IMR-90 (cell line): ENCODE measurements around the gene STX5. TPM values are rescaled to one million over a fixed set of nuclear protein-coding genes. Genes with fewer than 3 reads are reported as not detected.

ENCODE experiments used
- ATAC-seq: fragments of 200-7000 bp; cut with Tn5 transposase; 2 replicates; pipeline ENCODE4 v1.9.1; 2020; ENCODE audit warnings: low read depth, mild to moderate bottlenecking, moderate library complexity
- BruUV-seq: library from RNA; stranded (reverse); fragments of 400-500 nt; replicated peaks from 2 replicates; lab custom pipeline; 2021; lab: Mats Ljungman, UMichigan
- CTCF ChIA-PET: fragments of 300-600 bp; formaldehyde crosslinking; extraction: SDS; loops from one replicate; lab custom pipeline; 2021; ENCODE audit warnings: antibody characterized with exemption; lab: Yijun Ruan, JAX
- POLR2A ChIA-PET: fragments of 300-600 bp; sonication (Branson Sonifier 250); formaldehyde crosslinking; loops from one replicate; lab custom pipeline; 2022; ENCODE audit warnings: antibody characterized with exemption; ENCODE audit not compliant: unreplicated experiment; lab: Charles Lee
- DNase-seq: peaks from one replicate; pipeline ENCODE4 v3.0.0; 2013
- H2AFZ ChIP-seq: replicated peaks from 2 replicates; pipeline ENCODE3; 2013; ENCODE audit warnings: low read length, mild to moderate bottlenecking; ENCODE audit not compliant: poor library complexity
- H2AK5ac ChIP-seq: 2 replicates; pipeline ENCODE4 v1.6.1; 2013; ENCODE audit warnings: low read depth, low read length, inconsistent platforms
- H2AK9ac ChIP-seq: replicated peaks from 2 replicates; pipeline ENCODE3; 2013; ENCODE audit warnings: mild to moderate bottlenecking, low read depth, low read length, moderate library complexity; ENCODE audit not compliant: poor library complexity
- H2BK120ac ChIP-seq: 2 replicates; pipeline ENCODE4 v1.6.1; 2013; ENCODE audit warnings: low read depth, low read length, inconsistent platforms
- H2BK15ac ChIP-seq: 3 replicates; pipeline ENCODE4 v1.6.1; 2013; ENCODE audit warnings: low read depth, low read length, inconsistent platforms
- H2BK20ac ChIP-seq: 2 replicates; pipeline ENCODE4 v1.6.1; 2013; ENCODE audit warnings: low read depth, mild to moderate bottlenecking, inconsistent platforms, low read length, moderate library complexity
- H2BK5ac ChIP-seq: 2 replicates; pipeline ENCODE4 v1.6.1; 2013; ENCODE audit warnings: mild to moderate bottlenecking, low read depth, low read length, inconsistent platforms; ENCODE audit not compliant: poor library complexity, severe bottlenecking
- H3K14ac ChIP-seq: replicated peaks from 2 replicates; pipeline ENCODE4 v1.6.1; 2013; ENCODE audit warnings: low read depth, low read length, inconsistent platforms
- H3K18ac ChIP-seq: 2 replicates; pipeline ENCODE4 v1.6.1; 2013; ENCODE audit warnings: low read depth, low read length, control low read depth
- H3K23ac ChIP-seq: 2 replicates; pipeline ENCODE4 v1.6.1; 2013; ENCODE audit warnings: low read depth, low read length, inconsistent platforms
- H3K27ac ChIP-seq: 2 replicates; pipeline ENCODE4 v1.5.1; 2013; ENCODE audit warnings: mild to moderate bottlenecking, control low read depth, low read length; ENCODE audit not compliant: insufficient read depth
- H3K27me3 ChIP-seq: 2 replicates; pipeline ENCODE4 v1.6.1; 2013; ENCODE audit warnings: low read length; ENCODE audit not compliant: control insufficient read depth, insufficient read depth
- H3K36me3 ChIP-seq: 2 replicates; pipeline ENCODE4 v1.6.1; 2013; ENCODE audit warnings: low read length, mixed read lengths; ENCODE audit not compliant: control insufficient read depth, insufficient read depth
- H3K4ac ChIP-seq: 2 replicates; pipeline ENCODE4 v1.6.1; 2013; ENCODE audit warnings: low read depth, low read length, inconsistent platforms
- H3K4me1 ChIP-seq: 2 replicates; pipeline ENCODE4 v1.6.1; 2013; ENCODE audit warnings: low read length, mixed read lengths; ENCODE audit not compliant: control insufficient read depth, insufficient read depth
- H3K4me2 ChIP-seq: 2 replicates; pipeline ENCODE4 v1.6.1; 2013; ENCODE audit warnings: low read depth, mild to moderate bottlenecking, control low read depth, low read length, moderate library complexity
- H3K4me3 ChIP-seq: 2 replicates; pipeline ENCODE4 v1.5.1; 2013; ENCODE audit warnings: low read depth, mild to moderate bottlenecking, control low read depth, low read length, moderate library complexity; ENCODE audit not compliant: insufficient read depth
- H3K56ac ChIP-seq: 2 replicates; pipeline ENCODE4 v1.6.1; 2013; ENCODE audit warnings: low read length, inconsistent platforms; ENCODE audit not compliant: insufficient read depth; ENCODE audit errors: extremely low read depth
- H3K79me1 ChIP-seq, 2 experiments: 2 replicates each; pipeline ENCODE4 v1.6.1; 2013; ENCODE audit warnings: low read length in 2 of 2, inconsistent platforms in 1 of 2, low read depth in 1 of 2
- H3K9ac ChIP-seq: 2 replicates; pipeline ENCODE4 v1.6.1; 2013; ENCODE audit warnings: low read depth, low read length, control low read depth
- H3K9me1 ChIP-seq: 2 replicates; pipeline ENCODE4 v1.6.1; 2013; ENCODE audit warnings: low read length, inconsistent platforms; ENCODE audit not compliant: insufficient read depth
- H3K9me3 ChIP-seq: 2 replicates; pipeline ENCODE4 v1.6.1; 2013; ENCODE audit warnings: low read length; ENCODE audit not compliant: control insufficient read depth, insufficient read depth
- H4K20me1 ChIP-seq: 2 replicates; pipeline ENCODE4 v1.6.1; 2013; ENCODE audit warnings: low read length, inconsistent platforms; ENCODE audit not compliant: insufficient read depth
- H4K5ac ChIP-seq: 2 replicates; pipeline ENCODE4 v1.6.1; 2013; ENCODE audit warnings: mild to moderate bottlenecking, low read depth, low read length, control low read depth
- H4K8ac ChIP-seq, 2 experiments: 2 replicates each; pipeline ENCODE4 v1.6.1; 2013; ENCODE audit warnings: low read depth in 2 of 2, low read length in 2 of 2, control low read depth in 1 of 2, inconsistent platforms in 1 of 2
- H4K91ac ChIP-seq: 2 replicates; pipeline ENCODE4 v1.6.1; 2013; ENCODE audit warnings: low read depth, low read length, inconsistent platforms; ENCODE audit not compliant: insufficient read depth
- BHLHE40 ChIP-seq: fragments of 150-350 bp; IDR thresholded peaks from 2 replicates; pipeline ENCODE4 v1.6.1; 2016; ENCODE audit warnings: mild to moderate bottlenecking, low read depth, low read length
- CEBPB ChIP-seq: IDR thresholded peaks from 2 replicates; pipeline ENCODE4 v1.6.1; 2012; ENCODE audit warnings: low read depth, low read length, improper control_type of control experiment
- CHD1 ChIP-seq: IDR thresholded peaks from 2 replicates; pipeline ENCODE4 v1.6.1; 2012; ENCODE audit warnings: low read depth, low read length, improper control_type of control experiment
- FOS ChIP-seq: fragments of 150-350 bp; IDR thresholded peaks from 2 replicates; pipeline ENCODE4 v1.6.1; 2016; ENCODE audit warnings: low read depth, low read length
- MAFK ChIP-seq: IDR thresholded peaks from 2 replicates; pipeline ENCODE4 v1.6.1; 2012; ENCODE audit warnings: low read depth, low read length, improper control_type of control experiment
- MXI1 ChIP-seq: IDR thresholded peaks from 2 replicates; pipeline ENCODE4 v1.6.1; 2012; ENCODE audit warnings: low read depth, mild to moderate bottlenecking, low read length, moderate library complexity, borderline replicate concordance
- POLR2A ChIP-seq: IDR thresholded peaks from 2 replicates; pipeline ENCODE4 v1.6.1; 2012; ENCODE audit warnings: mild to moderate bottlenecking, low read depth, low read length
- RAD21 ChIP-seq: IDR thresholded peaks from 2 replicates; pipeline ENCODE4 v1.6.1; 2012; ENCODE audit warnings: low read length, improper control_type of control experiment
- RFX5 ChIP-seq: IDR thresholded peaks from 2 replicates; pipeline ENCODE4 v1.8.0; 2012; ENCODE audit warnings: low read depth, mild to moderate bottlenecking, low read length, moderate library complexity
- SMC3 ChIP-seq: fragments of 150-350 bp; IDR thresholded peaks from 2 replicates; pipeline ENCODE4 v1.6.1; 2016; ENCODE audit warnings: low read depth, mild to moderate bottlenecking, antibody characterized with exemption, low read length, moderate library complexity
- WGBS, 2 experiments: methylation state at CpG; one replicate each; pipeline versions ENCODE4 v1.1.5 to v1.1.7; 2013; ENCODE audit warnings: missing lambda C conversion rate in 2 of 2; ENCODE audit not compliant: insufficient read length in 1 of 2; ENCODE audit errors: extremely low coverage in 2 of 2; 5-methylcytosine and 5-hydroxymethylcytosine counted together
- dilution Hi-C: fragments of 300-500 bp; cut with HindIII; formaldehyde crosslinking; loops from one replicate; pipeline ENCODE4 v1.14.3; 2018; ENCODE audit warnings: low sequenced_read_pairs; ENCODE audit not compliant: unreplicated experiment
- in situ Hi-C: fragments of 300-500 bp; cut with MboI; formaldehyde crosslinking; loops from 3 replicates; pipeline ENCODE4 v1.14.3; 2019; ENCODE audit warnings: low sequenced_read_pairs, inconsistent platforms, mixed read lengths
- intact Hi-C: fragments of 100-400 bp; cut with micrococcal nuclease; formaldehyde crosslinking; loops from 2 replicates; pipeline ENCODE4 v1.10.0; 2022
- polyA plus RNA-seq, 3 experiments: library from polyadenylated mRNA; depleted of rRNA; stranded (reverse); fragments of >200 nt; gene quantifications; 2 replicates each; pipeline ENCODE4 v1.2.3, GENCODE V29; 2012; ENCODE audit warnings: low replicate concordance in 1 of 3
- total RNA-seq: library from RNA; depleted of rRNA; stranded (reverse); fragments of >200 nt; gene quantifications from 2 replicates; pipeline ENCODE4 v1.2.3, GENCODE V29; 2012
- TF ChIP-seq, protein P1 (sequence below): fragments of 150-350 bp; IDR thresholded peaks from 2 replicates; pipeline ENCODE4 v1.6.1; 2016; ENCODE audit warnings: low read depth, mild to moderate bottlenecking, low read length, moderate library complexity, borderline replicate concordance
- TF ChIP-seq, protein P2 (sequence below): conservative IDR thresholded peaks from 2 replicates; pipeline ENCODE4 v1.5.1; 2012; ENCODE audit warnings: mild to moderate bottlenecking, low read depth, low read length, improper control_type of control experiment
- TF ChIP-seq, protein P3 (sequence below): fragments of 150-350 bp; IDR thresholded peaks from 2 replicates; pipeline ENCODE4 v1.6.1; 2017; ENCODE audit warnings: mild to moderate bottlenecking, antibody characterized with exemption, low read length, low read depth

The STX5 gene
- total and polyA plus RNA-seq, 2 of the 4 experiments (the other 2 are of a cell fraction): 43.1 to 49.5 TPM

DNA sequence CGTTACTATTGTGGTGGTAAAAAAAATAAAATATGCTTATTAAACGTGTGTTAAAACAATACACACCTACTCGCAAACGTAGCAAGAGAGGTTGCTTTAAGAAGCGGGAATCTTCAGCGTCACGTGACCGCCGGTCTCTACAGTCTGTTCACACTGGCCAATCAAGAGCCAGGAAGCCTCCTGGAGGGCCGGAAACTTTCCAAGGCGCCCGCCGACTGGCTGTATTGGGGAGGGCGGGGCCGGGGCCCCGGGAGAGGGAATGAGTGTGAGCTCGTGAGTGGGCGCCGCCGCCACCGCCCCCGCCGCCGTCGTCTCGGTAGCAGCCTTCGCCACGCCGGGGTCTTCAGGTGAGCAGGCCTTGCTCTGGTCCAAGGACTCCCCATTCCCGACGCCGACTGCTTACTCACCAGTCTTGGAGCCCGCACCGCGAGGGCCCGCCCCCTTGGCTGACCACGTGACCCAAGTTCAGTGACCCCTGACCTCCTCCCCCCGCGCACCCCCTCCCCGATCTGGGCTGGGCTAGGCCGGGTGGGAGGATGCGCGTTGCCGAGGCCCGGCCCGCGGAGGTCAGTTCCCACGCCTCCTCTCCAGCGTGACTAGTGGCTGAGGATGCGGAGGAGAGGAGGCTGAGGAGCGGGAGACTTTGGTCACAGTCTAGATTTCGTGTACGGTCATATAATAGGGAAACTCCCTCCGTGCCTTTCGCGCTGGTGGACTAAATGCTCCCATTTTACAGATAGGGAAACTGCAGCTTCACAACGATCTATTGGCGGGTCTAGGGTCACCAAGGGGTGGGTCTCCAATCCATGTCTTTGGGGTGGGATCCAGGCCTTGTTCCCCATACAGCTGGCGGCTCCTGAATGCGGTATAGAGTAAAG, 60.5 kb downstream of the STX5 start, which contains the start of gene TAF6L:
Gene TAF6L (plus strand): TSS at position 253 of the 878 bp plus-strand sequence. CDS start 4,388 bp downstream, outside the sequence.
- intact Hi-C loops: no loop called here
- H4K91ac ChIP-seq: peak within 1 kb of the TSS; percentile 77
- H2BK5ac ChIP-seq: peak within 1 kb of the TSS; percentile 90
- peak within 1 kb of the TSS; percentile 81 for H3K4me3 ChIP-seq
- peaks cover 3% of the 10 kb centered on the region for H3K4me1 ChIP-seq
- H2AK9ac ChIP-seq: peak within 1 kb of the TSS; percentile 77
- H4K5ac ChIP-seq: peak within 1 kb of the TSS; percentile 97
- H3K23ac ChIP-seq: peak within 1 kb of the TSS; percentile 74
- WGBS, 2 experiments: 10% methylated on average over 6 of the region's 60 CpGs; no CpG with 5 or more reads in 1 of the 2 experiments
- in situ Hi-C loops: no loop called here
- H3K56ac ChIP-seq: peak within 1 kb of the TSS; percentile 91
- H3K9ac ChIP-seq: peak within 1 kb of the TSS; percentile 78
- 0 out of 2 replicates have a peak, but pooled peaks cover 3% of the 10 kb centered on the region for H3K9me1 ChIP-seq
- H4K8ac ChIP-seq: peak within 1 kb of the TSS; percentile 93 to 97
- peaks cover 8 to 31% of the 10 kb centered on the region in 2 experiments for H3K79me1 ChIP-seq
- DNase-seq: peak; percentile 95
- no peaks in the 10 kb centered on the region for H4K20me1 ChIP-seq
- peak within 1 kb of the TSS; percentile 95 for H2AFZ ChIP-seq
- peak within 1 kb of the TSS; percentile 80 for H3K14ac ChIP-seq
- ChIA-PET CTCF (interaction anchor here (0.9 to 3.8 kb wide), 2 partner anchors 10 to 16 kb away, joined by 5 to 26 read pairs; partner anchors contain the start of gene TMEM179B), POLR2A (interaction anchor here (0.6 to 1.0 kb wide), 2 partner anchors 10 to 17 kb away, joined by 3 to 5 read pairs; partner anchors contain the start of genes POLR2G and ZBTB3)
- H3K18ac ChIP-seq: peak within 1 kb of the TSS; percentile 88
- H2AK5ac ChIP-seq: peak within 1 kb of the TSS; percentile 85
- H3K36me3 ChIP-seq: peaks cover 14% of the 10 kb centered on the region
- H2BK20ac ChIP-seq: no peak within 1 kb of the TSS
- no peaks in the 10 kb centered on the region for H3K9me3 ChIP-seq
- H2BK120ac ChIP-seq: peak within 1 kb of the TSS; percentile 66
- peak within 1 kb of the TSS; percentile 96 for H3K27ac ChIP-seq
- dilution Hi-C loops: no loop called here
- H2BK15ac ChIP-seq: no peak within 1 kb of the TSS; the same call in 2 of the 3 replicates
- peak; percentile 99 for ATAC-seq
- H3K27me3 ChIP-seq: no peaks in the 10 kb centered on the region
- no TSS peak for BruUV-seq
- peak within 1 kb of the TSS; percentile 93 for H3K4me2 ChIP-seq
- peak within 1 kb of the TSS; percentile 88 for H3K4ac ChIP-seq
- TF ChIP-seq, protein P1, sequence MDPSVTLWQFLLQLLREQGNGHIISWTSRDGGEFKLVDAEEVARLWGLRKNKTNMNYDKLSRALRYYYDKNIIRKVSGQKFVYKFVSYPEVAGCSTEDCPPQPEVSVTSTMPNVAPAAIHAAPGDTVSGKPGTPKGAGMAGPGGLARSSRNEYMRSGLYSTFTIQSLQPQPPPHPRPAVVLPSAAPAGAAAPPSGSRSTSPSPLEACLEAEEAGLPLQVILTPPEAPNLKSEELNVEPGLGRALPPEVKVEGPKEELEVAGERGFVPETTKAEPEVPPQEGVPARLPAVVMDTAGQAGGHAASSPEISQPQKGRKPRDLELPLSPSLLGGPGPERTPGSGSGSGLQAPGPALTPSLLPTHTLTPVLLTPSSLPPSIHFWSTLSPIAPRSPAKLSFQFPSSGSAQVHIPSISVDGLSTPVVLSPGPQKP: no peak
- TF ChIP-seq MAFK (no peak), MXI1 (no peak), RAD21 (no peak), POLR2A (peak; percentile 75), CHD1 (no peak), RFX5 (no peak), CEBPB (no peak), BHLHE40 (peak; percentile 77), FOS (no peak), SMC3 (no peak)
- TF ChIP-seq, protein P2, sequence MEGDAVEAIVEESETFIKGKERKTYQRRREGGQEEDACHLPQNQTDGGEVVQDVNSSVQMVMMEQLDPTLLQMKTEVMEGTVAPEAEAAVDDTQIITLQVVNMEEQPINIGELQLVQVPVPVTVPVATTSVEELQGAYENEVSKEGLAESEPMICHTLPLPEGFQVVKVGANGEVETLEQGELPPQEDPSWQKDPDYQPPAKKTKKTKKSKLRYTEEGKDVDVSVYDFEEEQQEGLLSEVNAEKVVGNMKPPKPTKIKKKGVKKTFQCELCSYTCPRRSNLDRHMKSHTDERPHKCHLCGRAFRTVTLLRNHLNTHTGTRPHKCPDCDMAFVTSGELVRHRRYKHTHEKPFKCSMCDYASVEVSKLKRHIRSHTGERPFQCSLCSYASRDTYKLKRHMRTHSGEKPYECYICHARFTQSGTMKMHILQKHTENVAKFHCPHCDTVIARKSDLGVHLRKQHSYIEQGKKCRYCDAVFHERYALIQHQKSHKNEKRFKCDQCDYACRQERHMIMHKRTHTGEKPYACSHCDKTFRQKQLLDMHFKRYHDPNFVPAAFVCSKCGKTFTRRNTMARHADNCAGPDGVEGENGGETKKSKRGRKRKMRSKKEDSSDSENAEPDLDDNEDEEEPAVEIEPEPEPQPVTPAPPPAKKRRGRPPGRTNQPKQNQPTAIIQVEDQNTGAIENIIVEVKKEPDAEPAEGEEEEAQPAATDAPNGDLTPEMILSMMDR: no peak
- TF ChIP-seq, protein P3, sequence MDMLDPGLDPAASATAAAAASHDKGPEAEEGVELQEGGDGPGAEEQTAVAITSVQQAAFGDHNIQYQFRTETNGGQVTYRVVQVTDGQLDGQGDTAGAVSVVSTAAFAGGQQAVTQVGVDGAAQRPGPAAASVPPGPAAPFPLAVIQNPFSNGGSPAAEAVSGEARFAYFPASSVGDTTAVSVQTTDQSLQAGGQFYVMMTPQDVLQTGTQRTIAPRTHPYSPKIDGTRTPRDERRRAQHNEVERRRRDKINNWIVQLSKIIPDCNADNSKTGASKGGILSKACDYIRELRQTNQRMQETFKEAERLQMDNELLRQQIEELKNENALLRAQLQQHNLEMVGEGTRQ: peak; percentile 97
